SK-N-SH (cell line): ENCODE measurements around the gene PAWR.

Experiments used
- CTCF ChIP-seq: fragments of 200-600 bp; sonication (generic); IDR thresholded peaks from 2 replicates; pipeline ENCODE4 v1.6.1; 2017; ENCODE audit warnings: antibody characterized with exemption, mild to moderate bottlenecking, moderate library complexity
- ELF1 ChIP-seq: IDR thresholded peaks from 2 replicates; pipeline ENCODE4 v1.4.0; 2012
- EP300 ChIP-seq, 2 experiments: IDR thresholded peaks; 2 replicates each; pipeline versions ENCODE4 v1.4.0 to v1.6.1; 2012; ENCODE audit warnings: borderline replicate concordance in 1 of 2, low read depth in 1 of 2, low read length in 1 of 2
- EZH2phosphoT487 ChIP-seq: fragments of 200-600 bp; sonication (generic); IDR thresholded peaks from 2 replicates; pipeline ENCODE4 v1.6.1; 2017; ENCODE audit warnings: low read depth, mixed run types, mild to moderate bottlenecking, antibody characterized with exemption, moderate library complexity, borderline replicate concordance
- FOSL2 ChIP-seq: IDR thresholded peaks from 2 replicates; pipeline ENCODE4 v1.4.0; 2012; ENCODE audit warnings: low read depth, mild to moderate bottlenecking, moderate library complexity, borderline replicate concordance
- IRF3 ChIP-seq: fragments of 150-350 bp; IDR thresholded peaks from 2 replicates; pipeline ENCODE4 v1.6.1; 2016; ENCODE audit warnings: mild to moderate bottlenecking, low read depth, low read length
- JUND ChIP-seq: IDR thresholded peaks from 2 replicates; pipeline ENCODE4 v1.4.0; 2012
- MXI1 ChIP-seq: IDR thresholded peaks from 2 replicates; pipeline ENCODE4 v1.6.1; 2012; ENCODE audit warnings: mild to moderate bottlenecking, low read depth, low read length, improper control_type of control experiment
- POLR2AphosphoS5 ChIP-seq: IDR thresholded peaks from 2 replicates; pipeline ENCODE4 v1.6.1; 2012; ENCODE audit warnings: low read depth, low read length
- SMC3 ChIP-seq: IDR thresholded peaks from 2 replicates; pipeline ENCODE4 v1.6.1; 2012; ENCODE audit warnings: low read depth, low read length, improper control_type of control experiment
- TEAD4 ChIP-seq: IDR thresholded peaks from 2 replicates; pipeline ENCODE4 v1.4.0; 2012; ENCODE audit warnings: mild to moderate bottlenecking, borderline replicate concordance; ENCODE audit not compliant: insufficient read depth

- TF ChIP-seq CTCF (no peak), MXI1 (no peak), POLR2AphosphoS5 (no peak), ELF1 (no peak), SMC3 (no peak), FOSL2 (no peak), EP300 (IDR thresholded peaks at IDR 0.05; ENCODE audit: borderline replicate concordance in 1 of 2, low read depth in 1 of 2, low read length in 1 of 2) (no peak), TEAD4 (no peak), IRF3 (no peak), EZH2phosphoT487 (no peak), JUND (no peak)
Observed at GRCh38 chr12:79662046-79662811, 28.5 kb downstream of the PAWR start.
